Neural crest cell (in vitro differentiated cells): Measurements from ENCODE around the gene LRRC8B. TPM values are rescaled to one million over a fixed set of nuclear protein-coding genes. Genes with fewer than 3 reads are reported as not detected.
"Not testable (repeated sequence)": the region's sequence is repeated elsewhere in the genome, so short reads cannot be mapped to it uniquely, and the experiment has no call there.

Experiments used
- DNase-seq: peaks from one replicate; pipeline ENCODE4 v3.0.0; 2021; ENCODE audit warnings: low read depth, mixed read lengths, low spot score
- H3K27ac Mint-ChIP-seq: one replicate; pipeline ENCODE4 v1.8.0; 2021; ENCODE audit warnings: mild to moderate bottlenecking, mixed read lengths; ENCODE audit not compliant: unreplicated experiment
- H3K27me3 Mint-ChIP-seq: 2 replicates; pipeline ENCODE4 v1.8.0; 2021; ENCODE audit warnings: low read depth, mild to moderate bottlenecking, mixed read lengths
- H3K36me3 Mint-ChIP-seq: 2 replicates; pipeline ENCODE4 v1.8.0; 2021; ENCODE audit warnings: low read depth, mild to moderate bottlenecking, mixed read lengths
- H3K4me1 Mint-ChIP-seq: 2 replicates; pipeline ENCODE4 v1.8.0; 2021; ENCODE audit warnings: mixed read lengths
- H3K4me3 Mint-ChIP-seq: one replicate; pipeline ENCODE4 v1.8.0; 2021; ENCODE audit warnings: mild to moderate bottlenecking, mixed read lengths
- H3K9me3 Mint-ChIP-seq: 2 replicates; pipeline ENCODE4 v1.8.0; 2021; ENCODE audit warnings: mixed read lengths
- CTCF ChIP-seq: fragments of 200-600 bp; sonication (generic); conservative IDR thresholded peaks from 2 replicates; pipeline ENCODE4 v1.5.0; 2021; ENCODE audit warnings: antibody characterized with exemption, mild to moderate bottlenecking
- total RNA-seq: library from RNA; stranded (reverse); gene quantifications from 2 replicates; pipeline ENCODE4 v1.2.1, GENCODE V29; 2021

LRRC8B gene
- total RNA-seq, 1 donor from 2014 or later, result 21.7 TPM

- H3K4me1 Mint-ChIP-seq, result no peaks in the 10 kb centered on the region
- no peak overlapping the region for H3K27ac Mint-ChIP-seq
- TF ChIP-seq CTCF, result no peak
Observed at GRCh38 chr1:89502042-89502441, 22.6 kb upstream of the LRRC8B start.

GRCh38 chr1:89502895-89503294, 21.7 kb upstream of the LRRC8B start:
- no peak overlapping the region for H3K27ac Mint-ChIP-seq
- no peak for TF ChIP-seq CTCF
- H3K9me3 Mint-ChIP-seq, result no peaks in the 10 kb centered on the region
- H3K4me3 Mint-ChIP-seq, result no peak overlapping the region
- no peak for DNase-seq
- peaks cover 7% of the 10 kb centered on the region for H3K27me3 Mint-ChIP-seq
- no peaks in the 10 kb centered on the region for H3K36me3 Mint-ChIP-seq
- no peaks in the 10 kb centered on the region for H3K4me1 Mint-ChIP-seq

More at GRCh38 chr1:89502042-89502441, 22.6 kb upstream of the LRRC8B start:
- no peaks in the 10 kb centered on the region for H3K9me3 Mint-ChIP-seq
- H3K36me3 Mint-ChIP-seq, result no peaks in the 10 kb centered on the region
- H3K4me3 Mint-ChIP-seq, result no peak overlapping the region
- no peak for DNase-seq
- peaks cover 5% of the 10 kb centered on the region for H3K27me3 Mint-ChIP-seq

GRCh38 chr1:89503690-89504089, 20.9 kb upstream of the LRRC8B start:
- Mint-ChIP-seq H3K27ac (no peak overlapping the region), H3K9me3 (peaks cover 5% of the 10 kb centered on the region), H3K4me1 (no peaks in the 10 kb centered on the region), H3K4me3 (no peak overlapping the region), H3K36me3 (peaks cover 2% of the 10 kb centered on the region), H3K27me3 (peaks cover 7% of the 10 kb centered on the region)
- no peak for DNase-seq
- no peak for TF ChIP-seq CTCF

GRCh38 chr1:89510061-89510460, 14.6 kb upstream of the LRRC8B start:
- H3K9me3 Mint-ChIP-seq, result peaks cover 17% of the 10 kb centered on the region
- H3K36me3 Mint-ChIP-seq, H3K4me3 Mint-ChIP-seq, H3K4me1 Mint-ChIP-seq, DNase-seq, H3K27me3 Mint-ChIP-seq, H3K27ac Mint-ChIP-seq: not testable (repeated sequence)

- Mint-ChIP-seq H3K27me3 (no peaks in the 10 kb centered on the region), H3K4me3 (no peak overlapping the region), H3K36me3 (peaks cover 3% of the 10 kb centered on the region), H3K27ac (no peak overlapping the region), H3K4me1 (no peaks in the 10 kb centered on the region), H3K9me3 (peaks cover 14% of the 10 kb centered on the region)
- DNase-seq, result no peak
- no peak for TF ChIP-seq CTCF
Observed at GRCh38 chr1:89512996-89513720, 11.5 kb upstream of the LRRC8B start.

GRCh38 chr1:89516055-89516454, 8.6 kb upstream of the LRRC8B start:
- peaks cover 2% of the 10 kb centered on the region for H3K36me3 Mint-ChIP-seq
- no peaks in the 10 kb centered on the region for H3K27me3 Mint-ChIP-seq
- peaks cover 11% of the 10 kb centered on the region for H3K9me3 Mint-ChIP-seq
- no peak for DNase-seq
- no peak overlapping the region for H3K27ac Mint-ChIP-seq
- H3K4me3 Mint-ChIP-seq, result no peak overlapping the region
- no peak for TF ChIP-seq CTCF
- no peaks in the 10 kb centered on the region for H3K4me1 Mint-ChIP-seq
